K562 (cell line): ENCODE data around the gene ST6GALNAC2. TPM values are rescaled to one million over a fixed set of nuclear protein-coding genes. Genes with fewer than 3 reads are reported as not detected.

Source experiments
- ARID1B ChIP-seq: fragments of 450-650 bp; IDR thresholded peaks from 2 replicates; pipeline ENCODE4 v1.6.1; 2016; ENCODE audit warnings: antibody characterized with exemption, mild to moderate bottlenecking, inconsistent platforms
- BACH1 ChIP-seq: fragments of 200-800 bp; sonication (Bioruptor generic); IDR thresholded peaks from 2 replicates; pipeline ENCODE4 v1.6.1; 2016; ENCODE audit warnings: missing genetic modification characterization, missing compliant biosample characterization
- BCOR ChIP-seq: fragments of 450-650 bp; IDR thresholded peaks from 2 replicates; pipeline ENCODE4 v1.6.1; 2016
- FOXP4 ChIP-seq: sonication (generic); formaldehyde crosslinking; IDR thresholded peaks from 2 replicates; pipeline ENCODE4 v1.8.0; 2022; ENCODE audit warnings: mild to moderate bottlenecking, missing genetic modification reagents, borderline replicate concordance
- KHSRP ChIP-seq: fragments of 450-650 bp; IDR thresholded peaks from 2 replicates; pipeline ENCODE4 v1.6.1; 2017
- NFE2 ChIP-seq: IDR thresholded peaks from 2 replicates; pipeline ENCODE4 v1.6.1; 2014; ENCODE audit warnings: antibody characterized with exemption, low read depth
- RCOR1 ChIP-seq, 2 experiments: IDR thresholded peaks; 2 replicates each; pipeline ENCODE4 v1.6.1; 2012; ENCODE audit warnings: low read depth in 2 of 2, low read length in 2 of 2, borderline replicate concordance in 1 of 2, improper control_type of control experiment in 1 of 2
- ZBTB40 ChIP-seq, 2 experiments: fragments of 450-650 bp in 1 of 2; sonication (generic) in 1 of 2; formaldehyde crosslinking in 1 of 2; IDR thresholded peaks; 2 replicates each; pipeline versions ENCODE4 v1.7.1 to v1.9.0; 2016 to 2022; ENCODE audit warnings: inconsistent platforms in 1 of 2, mild to moderate bottlenecking in 1 of 2, missing genetic modification reagents in 1 of 2
- ZBTB5 ChIP-seq: fragments of 450-650 bp; IDR thresholded peaks from 2 replicates; pipeline ENCODE4 v1.6.1; 2017; ENCODE audit warnings: antibody characterized with exemption
- ZKSCAN1 ChIP-seq: fragments of 150-350 bp; IDR thresholded peaks from 2 replicates; pipeline ENCODE4 v1.6.1; 2016; ENCODE audit warnings: low read depth, low read length
- polyA plus RNA-seq, 8 experiments: library from polyadenylated mRNA; depleted of rRNA in 4 of 8; stranded (reverse) in 5 of 8; unstranded in 3 of 8; fragments of >200 nt; fragmentation: Nextera tagmentation in 2 of 8; fragmentation: Illumina TruSeq in 1 of 8; extraction: Ambion mirVana in 2 of 8; extraction: Trizol in 1 of 8; gene quantifications; 2 replicates each; pipeline versions ENCODE4 v1.2.1 to v1.2.3, GENCODE V29; 2011 to 2014; ENCODE audit warnings: inconsistent platforms in 1 of 8, missing spikeins in 1 of 8
- total RNA-seq, 7 experiments: library from RNA; depleted of rRNA in 6 of 7; stranded (reverse); fragments of >200 nt in 6 of 7; fragmentation: Illumina TruSeq in 2 of 7; extraction: Trizol in 2 of 7; gene quantifications; 2 replicates each; pipeline versions ENCODE4 v1.2.1 to v1.2.3, GENCODE V29; 2011 to 2021; ENCODE audit warnings: low replicate concordance in 1 of 7

ST6GALNAC2 gene
- total and polyA plus RNA-seq, 9 of the 15 experiments (the other 6 are each of a cell fraction or from before 2014, with no cell fraction given) = 0.18 TPM; not detected in 8

GRCh38 chr17:76528528-76529223 is 57.0 kb downstream of the ST6GALNAC2 start (continued):
- peak; percentile 48; the same call in 1 of the 2 replicates for TF ChIP-seq ZBTB40 (IDR thresholded peaks at IDR 0.05)
- no peak for TF ChIP-seq ZBTB40 (CRISPR knock-in tag; IDR thresholded peaks at IDR 0.05)
- TF ChIP-seq BACH1 (tag) = no peak
- no peak for TF ChIP-seq KHSRP
- no peak for TF ChIP-seq ZKSCAN1
- TF ChIP-seq NFE2 = no peak
- TF ChIP-seq RCOR1 (IDR thresholded peaks at IDR 0.05; ENCODE audit: borderline replicate concordance in 1 of 2, low read depth in 2 of 2, low read length in 2 of 2) = no peak
- TF ChIP-seq BCOR = peak; percentile 13; the same call in 1 of the 2 replicates
- TF ChIP-seq ZBTB5 = no peak
- 0 out of 2 replicates have a peak, but pooled peaks have one; percentile 39 for TF ChIP-seq ARID1B
- no peak for TF ChIP-seq FOXP4 (CRISPR knock-in tag)
